HG03139 (cell line): ENCODE results near the gene C19orf25.
"Not testable (repeated sequence)": the region's sequence is repeated elsewhere in the genome, so short reads cannot be mapped to it uniquely, and the experiment has no call there.

Experiments
- ATAC-seq: cut with Tn5 transposase; IDR thresholded peaks from one replicate; pipeline ENCODE4 v1.9.1; 2021; ENCODE audit not compliant: unreplicated experiment

The C19orf25 gene

GRCh38 chr19:1478934-1479707, at the start of gene C19orf25:
Gene C19orf25 (minus strand): TSS chr19:1479215. CDS start chr19:1478903, 312 bp downstream.
- peak; percentile 69 for ATAC-seq

- ATAC-seq: no peak
Observed at GRCh38 chr19:1527650-1528309, 48.8 kb upstream of the C19orf25 start.

DNA sequence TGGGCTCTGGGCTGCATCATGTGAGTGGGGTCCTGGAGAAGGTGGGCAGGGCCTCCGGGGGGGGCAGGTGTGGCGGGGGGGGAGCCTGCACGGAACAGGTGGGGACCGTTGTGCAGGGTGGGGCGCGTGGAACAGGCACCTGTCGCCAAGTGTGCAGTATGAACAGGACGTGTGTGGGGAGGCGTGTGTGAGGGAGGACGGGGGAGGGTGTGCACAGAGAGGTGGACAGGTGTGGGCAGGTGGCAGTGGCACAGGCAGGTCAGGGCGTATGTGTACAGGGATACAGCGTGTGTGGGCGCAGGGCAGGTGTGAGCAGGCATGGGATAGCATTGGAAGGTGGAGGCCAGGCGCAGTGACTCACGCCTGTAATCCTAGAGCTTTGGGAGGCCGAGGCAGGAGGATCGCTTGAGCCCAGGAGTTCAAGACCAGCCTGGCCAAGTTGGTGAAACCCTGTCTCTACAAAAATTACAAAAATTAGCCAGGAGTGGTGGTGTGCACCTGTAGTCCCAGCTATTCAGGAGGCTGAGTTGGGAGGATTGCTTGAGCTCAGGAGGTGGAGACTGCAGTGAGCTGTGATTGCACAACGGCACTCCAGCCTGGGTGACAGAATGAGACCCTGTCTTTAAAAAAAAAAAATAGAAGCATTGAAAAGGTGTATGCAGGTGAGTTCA, 48.1 kb upstream of the C19orf25 start:
- ATAC-seq: no peak

DNA sequence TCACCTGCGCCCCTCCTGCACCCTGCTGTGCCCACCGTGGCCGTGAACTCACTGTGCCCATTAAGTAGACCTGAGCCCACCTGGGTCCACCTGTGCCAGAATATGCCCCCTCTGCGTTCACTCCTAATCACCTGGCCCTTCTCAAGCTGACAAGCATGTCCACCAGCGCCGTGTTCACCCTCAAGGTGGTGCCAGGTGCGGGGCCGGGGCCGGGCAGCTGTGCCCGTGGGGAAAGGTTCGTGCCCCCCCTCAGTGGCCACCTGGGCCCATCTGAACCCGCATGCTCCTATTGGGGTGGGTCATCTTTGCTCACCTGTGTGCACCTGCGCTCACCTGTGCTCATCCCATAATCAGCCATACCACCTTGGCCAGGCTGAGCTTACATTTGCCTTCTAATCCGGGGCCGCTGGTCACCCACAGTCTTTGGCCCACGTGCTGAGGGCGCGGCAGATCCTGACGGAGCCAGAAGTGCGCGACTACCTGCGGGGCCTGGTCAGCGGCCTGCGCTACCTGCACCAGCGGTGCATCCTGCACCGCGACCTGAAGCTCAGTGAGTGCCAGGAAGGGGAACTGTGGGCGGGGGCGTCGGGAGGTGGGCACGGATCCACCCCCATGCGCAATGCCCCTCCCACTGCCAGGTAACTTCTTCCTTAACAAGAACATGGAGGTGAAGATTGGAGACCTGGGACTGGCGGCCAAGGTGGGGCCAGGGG, 47.2 kb upstream of the C19orf25 start:
- ATAC-seq: no peak

DNA sequence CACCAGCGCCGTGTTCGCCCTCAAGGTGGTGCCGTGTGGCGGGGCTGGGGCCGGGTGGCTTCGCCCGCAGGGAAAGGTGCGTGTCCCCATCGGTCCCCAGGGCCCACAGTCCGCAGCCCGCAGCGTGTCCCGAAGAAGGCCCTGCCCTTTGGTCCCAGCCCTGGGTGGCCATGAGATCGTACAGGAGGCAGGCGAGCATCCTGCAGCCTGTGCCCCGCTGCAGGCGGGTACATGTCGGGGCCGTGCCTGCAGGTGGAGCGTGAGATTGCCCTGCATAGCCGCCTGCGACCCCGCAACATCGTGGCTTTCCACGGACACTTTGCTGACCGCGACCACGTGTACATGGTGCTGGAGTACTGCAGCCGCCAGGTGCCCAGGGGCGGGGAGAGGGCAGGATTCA, 46.3 kb upstream of the C19orf25 start:
- ATAC-seq: no peak

GRCh38 chr19:1524972-1525325, 45.9 kb upstream of the C19orf25 start:
- ATAC-seq: no peak

DNA sequence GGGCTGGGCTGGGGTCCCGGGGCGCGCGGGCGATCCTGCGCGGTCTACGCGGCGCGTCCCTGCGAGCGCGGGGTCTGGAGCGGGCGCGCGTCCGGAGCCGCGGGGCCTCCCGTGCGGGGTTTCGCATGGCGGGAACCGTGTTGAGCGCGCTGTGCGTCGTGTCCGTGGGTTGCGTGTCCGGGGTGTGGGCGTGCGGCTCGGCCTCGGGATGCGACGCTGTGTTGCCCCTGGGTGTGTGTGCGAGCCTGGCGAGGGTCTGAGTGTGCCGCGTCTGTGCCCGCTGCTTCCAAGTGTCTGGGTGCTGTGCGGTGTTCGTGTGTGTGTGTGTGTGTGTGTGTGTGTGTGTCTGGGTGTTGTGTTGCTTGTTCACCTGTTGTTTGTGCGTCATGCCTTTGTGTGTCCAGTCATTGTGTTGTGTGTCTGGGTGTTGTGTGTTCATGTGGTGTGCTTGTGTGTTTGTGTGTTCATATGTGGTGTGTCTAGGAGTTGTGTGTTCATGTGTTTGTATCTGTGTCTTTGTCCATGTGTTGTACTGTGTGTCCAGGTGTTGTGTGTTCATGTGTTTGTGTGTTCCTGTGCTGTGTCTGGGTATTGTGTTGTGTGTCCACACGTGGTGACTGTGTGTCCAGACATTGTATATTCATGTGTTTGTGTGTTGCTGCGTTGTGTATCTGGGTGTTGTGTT, 45.4 kb upstream of the C19orf25 start:
- ATAC-seq: no peak

DNA sequence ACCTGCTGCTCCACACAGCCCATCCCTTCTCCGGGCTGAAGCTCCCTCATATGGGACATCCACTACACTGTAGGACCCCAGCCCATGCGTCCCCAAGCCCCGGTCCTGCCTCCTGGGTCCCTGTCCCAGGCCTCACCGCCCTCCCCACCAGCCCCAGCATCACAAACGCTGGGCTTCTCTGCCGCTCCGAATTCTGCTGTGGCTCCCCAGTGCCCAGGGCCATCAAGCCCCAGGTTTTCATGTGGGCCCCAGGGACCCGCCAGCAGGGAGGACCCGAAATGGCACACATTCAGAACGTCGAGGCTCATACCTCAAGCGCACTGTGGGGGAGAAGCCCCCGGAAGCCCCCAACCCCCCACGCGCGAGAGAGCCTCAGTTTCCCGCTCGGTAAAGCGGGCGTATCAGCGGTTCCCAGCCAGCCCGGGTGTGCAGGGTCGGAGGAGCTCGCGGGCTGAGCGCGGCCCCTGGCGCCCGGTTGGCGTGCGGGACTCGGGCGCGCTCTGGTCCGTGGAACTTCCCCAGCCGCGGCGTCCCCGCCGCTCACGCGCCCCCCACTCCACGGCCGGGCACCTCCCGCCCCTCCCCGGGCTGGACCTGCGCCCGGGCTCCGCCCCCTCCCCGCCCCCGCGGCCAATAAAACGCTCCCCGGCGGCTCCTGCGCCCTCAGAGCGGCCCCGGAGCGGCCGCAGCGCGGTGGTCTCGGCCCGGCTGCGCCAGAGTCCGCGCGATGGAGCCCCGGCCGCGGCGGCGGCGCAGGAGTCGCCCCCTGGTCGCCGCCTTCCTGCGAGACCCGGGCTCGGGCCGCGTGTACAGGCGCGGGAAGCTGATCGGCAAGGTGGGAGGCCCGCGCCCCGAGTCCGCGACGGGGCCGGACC, 44.6 kb upstream of the C19orf25 start, which contains the start of gene PLK5:
PLK5 (plus strand) TSS at position 666 of the 875 bp plus-strand sequence. CDS start 2,920 bp downstream, outside the sequence.
- no peak for ATAC-seq

DNA sequence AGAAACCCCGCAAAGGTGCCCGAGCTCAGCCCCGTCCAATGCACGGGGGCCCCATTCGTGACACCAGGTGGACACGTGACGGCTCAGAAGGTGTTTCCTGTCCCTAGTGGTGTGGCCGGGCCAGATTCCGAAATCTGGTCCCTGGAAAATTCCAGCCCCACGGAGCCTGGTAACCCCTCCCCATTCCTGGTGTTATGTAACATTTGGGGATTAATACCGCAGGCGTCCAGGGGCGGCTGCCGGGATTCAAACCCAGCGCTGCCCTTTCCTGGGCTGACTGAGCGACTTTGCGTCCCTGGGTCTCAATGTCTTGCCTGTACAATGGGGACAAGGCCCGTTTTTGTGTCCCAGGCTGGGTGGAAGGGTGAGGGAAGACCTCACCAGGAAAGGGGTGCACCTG, 43.8 kb upstream of the C19orf25 start:
- ATAC-seq: no peak

GRCh38 chr19:1522061-1522460, 43.0 kb upstream of the C19orf25 start:
- ATAC-seq: no peak

- no peak for ATAC-seq
Observed at GRCh38 chr19:1521636-1522035, 42.6 kb upstream of the C19orf25 start.

DNA sequence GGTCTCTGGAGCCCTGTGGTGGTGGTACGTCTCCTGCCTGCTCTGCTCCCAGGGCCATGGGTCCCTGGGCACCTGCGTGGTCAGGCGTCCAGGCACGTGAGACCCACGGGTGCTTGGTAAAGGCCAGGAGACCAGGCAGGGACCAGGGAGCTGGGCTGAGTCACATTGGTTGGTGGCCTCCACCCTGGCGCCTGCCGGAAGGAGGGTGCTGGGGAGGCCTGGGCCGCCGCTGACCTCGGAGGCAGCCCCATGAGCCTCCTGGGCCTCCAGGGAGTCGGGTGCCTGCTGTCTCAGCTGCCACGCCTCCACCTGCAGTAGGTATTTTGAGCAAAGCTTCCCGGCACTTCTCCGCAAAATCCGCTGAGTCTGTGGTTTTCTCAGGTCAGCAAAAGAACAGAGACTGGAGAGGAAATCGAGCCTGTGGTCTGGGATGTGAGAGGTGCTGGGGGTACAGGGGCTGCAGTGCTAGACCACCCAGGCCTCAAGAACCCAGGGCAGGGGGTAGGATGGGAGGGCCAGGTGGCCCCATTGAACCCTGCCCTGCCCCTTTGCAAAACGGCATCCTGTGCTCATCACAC, 41.3 kb upstream of the C19orf25 start:
- no peak for ATAC-seq

GRCh38 chr19:1519802-1520201, 40.8 kb upstream of the C19orf25 start:
- not testable (repeated sequence) for ATAC-seq

GRCh38 chr19:1518471-1518870, 39.5 kb upstream of the C19orf25 start:
- no peak for ATAC-seq

DNA sequence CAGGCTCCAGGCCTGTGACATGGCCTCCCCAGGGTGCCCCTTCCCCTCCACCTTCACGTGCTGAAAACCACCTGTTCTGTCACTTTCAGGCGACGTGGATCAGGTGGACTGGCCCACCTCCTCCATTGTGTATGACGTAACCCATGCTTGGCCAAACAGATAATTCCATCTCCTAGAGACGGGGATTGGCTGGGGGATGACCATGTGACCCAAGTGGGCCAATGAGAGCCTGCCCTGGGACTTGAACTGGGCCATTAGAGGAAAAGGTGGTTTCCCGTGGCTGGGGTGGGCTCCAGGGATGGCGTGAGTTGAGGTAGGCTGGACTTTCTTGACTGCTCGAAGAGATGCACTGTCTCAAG, 37.4 kb upstream of the C19orf25 start:
- ATAC-seq: no peak

DNA sequence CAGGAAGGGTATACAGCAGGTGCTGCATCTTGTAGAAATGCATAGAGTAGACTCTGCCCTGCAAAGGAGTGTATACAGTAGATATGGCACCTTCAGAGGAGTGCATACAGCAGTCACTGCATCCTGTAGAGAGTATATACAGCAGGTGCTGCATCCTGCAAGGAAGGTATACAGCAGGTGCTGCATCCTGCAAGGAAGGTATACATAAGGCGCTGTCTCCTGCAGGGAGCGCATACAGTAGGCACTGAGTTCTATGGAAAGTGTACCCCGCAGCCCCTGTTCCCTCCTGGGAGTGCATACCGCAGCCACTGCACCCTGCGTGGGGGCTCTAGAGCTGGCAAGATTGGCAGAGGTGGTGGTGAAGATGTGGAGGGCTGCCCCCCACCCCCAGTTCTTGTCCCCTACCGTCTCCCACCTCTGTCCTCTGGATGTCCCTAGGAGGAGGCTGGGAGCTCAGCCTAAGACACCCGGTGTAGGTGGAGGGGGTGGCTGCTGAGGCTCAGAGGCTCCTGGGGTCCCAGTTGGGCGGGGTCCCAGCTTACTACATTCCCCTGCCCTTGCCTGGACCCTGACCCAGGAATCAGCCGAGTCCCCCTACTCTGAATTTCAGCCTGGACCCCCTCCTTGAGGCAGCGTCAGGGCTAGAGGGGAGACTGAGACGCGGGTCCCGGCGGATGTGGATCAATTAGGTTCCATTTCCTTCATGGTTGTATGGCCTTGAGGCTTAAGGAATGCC, 36.1 kb upstream of the C19orf25 start:
- no peak for ATAC-seq

DNA sequence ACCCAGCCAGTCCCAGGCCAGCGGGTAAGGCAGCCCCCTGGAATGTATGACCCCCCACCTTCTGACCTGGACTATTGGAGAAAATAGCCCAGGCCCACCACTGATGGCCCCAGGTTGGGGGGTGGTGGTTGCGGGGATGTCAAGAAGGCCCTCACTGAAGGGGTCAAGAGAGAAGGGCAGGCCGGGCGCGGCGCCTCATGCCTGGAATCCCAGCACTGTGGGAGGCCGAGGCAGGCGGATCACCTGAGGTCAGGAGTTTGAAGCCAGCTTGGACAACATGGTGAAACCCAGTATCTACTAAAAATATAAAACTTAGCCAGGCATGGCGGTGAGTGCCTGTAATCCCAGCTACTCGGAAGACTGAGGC, 35.3 kb upstream of the C19orf25 start:
- no peak for ATAC-seq

DNA sequence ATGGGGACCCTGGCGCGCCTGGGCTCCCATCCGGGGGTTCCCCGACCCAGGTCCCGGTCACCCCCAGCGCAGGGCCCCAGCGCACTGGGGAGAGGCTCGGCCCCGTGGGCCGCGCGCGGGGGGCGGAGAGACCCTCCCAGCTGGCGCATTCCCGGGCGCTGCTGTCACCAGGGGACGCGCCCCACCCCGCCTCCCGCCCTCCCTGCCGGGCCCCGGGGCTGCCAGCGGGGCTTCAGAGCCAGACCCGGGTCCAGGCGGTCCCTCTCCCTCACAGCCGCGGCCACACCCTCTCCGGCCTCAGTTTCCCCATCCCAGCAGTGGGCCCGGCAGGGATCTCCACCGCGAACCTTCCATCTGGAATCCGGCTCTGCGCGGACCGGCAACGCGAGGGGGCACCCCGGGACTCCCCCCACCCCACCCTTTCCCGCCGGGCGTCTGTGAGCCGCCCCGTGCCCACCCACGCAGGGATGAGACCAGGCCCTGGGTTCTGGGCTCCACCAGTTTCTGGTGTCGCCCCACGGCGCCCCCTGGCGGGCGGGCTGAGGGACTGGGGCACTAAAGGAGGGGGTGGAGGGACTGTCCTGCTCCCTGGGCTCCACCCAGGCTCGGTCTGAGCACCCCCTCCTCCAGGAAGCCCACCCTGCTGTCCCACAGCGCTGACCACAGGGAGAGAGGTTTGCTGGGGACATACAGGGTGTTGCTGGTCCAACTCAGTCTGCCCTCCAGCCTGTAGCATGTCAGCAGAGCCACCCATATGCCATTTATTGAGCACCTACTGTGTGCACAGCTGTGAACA, 34.7 kb upstream of the C19orf25 start:
- ATAC-seq: no peak
